ENCODE results near the gene UNC45B. TPM values are rescaled to one million over a fixed set of nuclear protein-coding genes. Genes with fewer than 3 reads are reported as not detected.
A peak's percentile ranks its signal among the peaks of the same experiment; 100 is the strongest.

Gene UNC45B
- total RNA-seq, 4 donors from 2014 or later, result not detected

- no peaks in the 10 kb centered on the region for H3K27me3 ChIP-seq
- no peak within 1 kb of the TSS for H3K4me3 ChIP-seq
- H3K9me3 ChIP-seq, result no peaks in the 10 kb centered on the region
- intact Hi-C loops (cut with DNase I), result loop anchor here (10.0 kb wide), 2 partner anchors 577 to 697 kb away; no protein-coding TSS in a partner anchor
- no peak within 1 kb of the TSS for H3K27ac ChIP-seq
- H3K36me3 ChIP-seq, result no peaks in the 10 kb centered on the region
- peaks cover 6 to 27% (median 11%) of the 10 kb centered on the region in 3 donors for H3K4me1 ChIP-seq
- DNase-seq, result no peak
- no peak for TF ChIP-seq CTCF (IDR thresholded peaks at IDR 0.05)
- TF ChIP-seq POLR2A (IDR thresholded peaks at IDR 0.05), result no peak
- 89 to 100% methylated on average over 1 to 3 of the region's 3 CpGs for WGBS, 2 donors
Observed at GRCh38 chr17:35121315-35121714, 26.3 kb upstream of the UNC45B start, which contains the start of gene FNDC8. TSS of gene FNDC8 (plus strand) at chr17:35121615. CDS start at chr17:35121694, 79 bp downstream.

GRCh38 chr17:35127751-35128514 lies 19.7 kb upstream of the UNC45B start:
- no peak for DNase-seq
- intact Hi-C loops (cut with DNase I), result loop anchor here (10.0 kb wide), 2 partner anchors 583 to 703 kb away; no protein-coding TSS in a partner anchor
- TF ChIP-seq CTCF (IDR thresholded peaks at IDR 0.05) (no peak), POLR2A (IDR thresholded peaks at IDR 0.05) (no peak)
- Histone ChIP-seq H3K27me3 (no peaks in the 10 kb centered on the region), H3K4me1 (peaks cover 0 to 5% (median 0%) of the 10 kb centered on the region in 3 donors), H3K36me3 (peaks cover 10 to 25% (median 11%) of the 10 kb centered on the region in 3 donors), H3K27ac (peak overlapping the region in 2 of 4 donors; percentile 42 to 80), H3K4me3 (no peak overlapping the region), H3K9me3 (no peaks in the 10 kb centered on the region)
- WGBS, 2 donors, result 79 to 89% methylated on average over 11 of the region's 11 CpGs

- Histone ChIP-seq H3K36me3 (peaks cover 15 to 39% (median 23%) of the 10 kb centered on the region in 3 donors), H3K27me3 (no peaks in the 10 kb centered on the region), H3K9me3 (no peaks in the 10 kb centered on the region), H3K4me3 (no peak overlapping the region), H3K27ac (peak overlapping the region in 2 of 4 donors; percentile 42 to 63), H3K4me1 (peaks cover 0 to 5% (median 0%) of the 10 kb centered on the region in 3 donors)
- DNase-seq, result no peak
- 68 to 74% methylated on average over 3 to 4 of the region's 11 CpGs for WGBS, 2 donors
- no peak for TF ChIP-seq CTCF (IDR thresholded peaks at IDR 0.05)
- no peak for TF ChIP-seq POLR2A (IDR thresholded peaks at IDR 0.05)
- intact Hi-C loops (cut with DNase I), result loop anchor here (10.0 kb wide), 2 partner anchors 585 to 705 kb away; no protein-coding TSS in a partner anchor
Observed at GRCh38 chr17:35129154-35129972, 18.3 kb upstream of the UNC45B start.

- TF ChIP-seq POLR2A (IDR thresholded peaks at IDR 0.05) (no peak), CTCF (IDR thresholded peaks at IDR 0.05) (no peak)
- DNase-seq, result no peak
- peaks cover 0 to 5% (median 0%) of the 10 kb centered on the region in 3 donors for H3K4me1 ChIP-seq
- no peaks in the 10 kb centered on the region for H3K9me3 ChIP-seq
- H3K27ac ChIP-seq, result no peak overlapping the region
- 62 to 92% methylated on average over 2 to 5 of the region's 5 CpGs for WGBS, 2 donors
- peaks cover 20 to 45% (median 28%) of the 10 kb centered on the region in 3 donors for H3K36me3 ChIP-seq
- no peaks in the 10 kb centered on the region for H3K27me3 ChIP-seq
- intact Hi-C loops (cut with DNase I), result loop anchor here (10.0 kb wide), 2 partner anchors 585 to 705 kb away; no protein-coding TSS in a partner anchor
- no peak overlapping the region for H3K4me3 ChIP-seq
Observed at GRCh38 chr17:35129973-35130351, 17.7 kb upstream of the UNC45B start.

Data from esophagus squamous epithelium (tissue), 5 donors.